ENCODE data around the gene TP53INP2. TPM values are rescaled to one million over a fixed set of nuclear protein-coding genes. Genes with fewer than 3 reads are reported as not detected.
A peak's percentile ranks its signal among the peaks of the same experiment; 100 is the strongest.
"Not testable (repeated sequence)": the region's sequence is repeated elsewhere in the genome, so short reads cannot be mapped to it uniquely, and the experiment has no call there.

Gene TP53INP2
- total RNA-seq, 2 donors from 2014 or later = 59.5 to 66.0 TPM

- no peaks in the 10 kb centered on the region for H3K9me3 ChIP-seq
- H3K27me3 ChIP-seq = no peaks in the 10 kb centered on the region
- peak overlapping the region in 1 of 2 donors; percentile 78 for H3K27ac ChIP-seq
- TF ChIP-seq CTCF (IDR thresholded peaks at IDR 0.05) = no peak
- H3K4me3 ChIP-seq = no peak overlapping the region
- H3K4me1 ChIP-seq = peaks cover 0 to 54% of the 10 kb centered on the region in 2 donors
- H3K36me3 ChIP-seq = peaks cover 51% of the 10 kb centered on the region
- no peak for DNase-seq (ENCODE audit: low spot score)
These were observed 7.8 kb downstream of the TP53INP2 start for GRCh38 chr20:34711813-34712430.

GRCh38 chr20:34712525-34713192, 8.5 kb downstream of the TP53INP2 start:
- Histone ChIP-seq H3K27me3 (no peaks in the 10 kb centered on the region), H3K9me3 (no peaks in the 10 kb centered on the region), H3K27ac (peak overlapping the region; percentile 53 to 78), H3K4me1 (peaks cover 0 to 47% of the 10 kb centered on the region in 2 donors), H3K4me3 (no peak overlapping the region), H3K36me3 (peaks cover 54% of the 10 kb centered on the region)
- DNase-seq (ENCODE audit: low spot score) = no peak
- TF ChIP-seq CTCF (IDR thresholded peaks at IDR 0.05) = no peak

- H3K27ac ChIP-seq = peak overlapping the region; percentile 53 to 78
- H3K4me1 ChIP-seq = peaks cover 0 to 40% of the 10 kb centered on the region in 2 donors
- DNase-seq (ENCODE audit: low spot score) = no peak
- no peaks in the 10 kb centered on the region for H3K9me3 ChIP-seq
- peaks cover 58% of the 10 kb centered on the region for H3K36me3 ChIP-seq
- no peaks in the 10 kb centered on the region for H3K27me3 ChIP-seq
- no peak for TF ChIP-seq CTCF (IDR thresholded peaks at IDR 0.05)
- no peak overlapping the region for H3K4me3 ChIP-seq
These were observed 9.2 kb downstream of the TP53INP2 start for GRCh38 chr20:34713194-34713943.

GRCh38 chr20:34713944-34714515, 9.9 kb downstream of the TP53INP2 start:
- Histone ChIP-seq H3K27ac (peak overlapping the region; percentile 53 to 78), H3K4me1 (peaks cover 0 to 33% of the 10 kb centered on the region in 2 donors), H3K36me3 (peaks cover 62% of the 10 kb centered on the region)
- not testable (repeated sequence) for H3K9me3 ChIP-seq; DNase-seq (ENCODE audit: low spot score); H3K4me3 ChIP-seq; H3K27me3 ChIP-seq

GRCh38 chr20:34715384-34715783, 11.2 kb downstream of the TP53INP2 start:
- H3K27me3 ChIP-seq = no peaks in the 10 kb centered on the region
- no peak for DNase-seq (ENCODE audit: low spot score)
- no peak overlapping the region for H3K4me3 ChIP-seq
- peaks cover 0 to 21% of the 10 kb centered on the region in 2 donors for H3K4me1 ChIP-seq
- TF ChIP-seq CTCF (IDR thresholded peaks at IDR 0.05) = no peak
- H3K9me3 ChIP-seq = no peaks in the 10 kb centered on the region
- peaks cover 66% of the 10 kb centered on the region for H3K36me3 ChIP-seq
- no peak overlapping the region for H3K27ac ChIP-seq

- DNase-seq (ENCODE audit: low spot score) = no peak
- no peak for TF ChIP-seq CTCF (IDR thresholded peaks at IDR 0.05)
- no peak overlapping the region for H3K4me3 ChIP-seq
- H3K9me3 ChIP-seq = no peaks in the 10 kb centered on the region
- H3K27ac ChIP-seq = no peak overlapping the region
- H3K4me1 ChIP-seq = peaks cover 0 to 18% of the 10 kb centered on the region in 2 donors
- peaks cover 56% of the 10 kb centered on the region for H3K36me3 ChIP-seq
- H3K27me3 ChIP-seq = no peaks in the 10 kb centered on the region
These were observed 12.7 kb downstream of the TP53INP2 start for GRCh38 chr20:34716921-34717229.

Data from right atrium auricular region (tissue), 2 donors.